Keratinocyte (primary cell): Measurements from ENCODE around the gene ABCG1.

Experiments used
- CTCF ChIP-seq, 3 experiments: IDR thresholded peaks in 1 of 3; conservative IDR thresholded peaks in 1 of 3; optimal IDR thresholded peaks in 1 of 3; 2 replicates in 2 of 3; 3 replicates in 1 of 3; pipeline versions ENCODE3 to v1.5.1; 2011; ENCODE audit warnings: low read length in 3 of 3, mild to moderate bottlenecking in 3 of 3, moderate library complexity in 2 of 3, control low read depth in 1 of 3, inconsistent platforms in 1 of 3; ENCODE audit not compliant: insufficient read depth in 2 of 3; ENCODE audit errors: extremely low read depth in 1 of 3
- EZH2 ChIP-seq: IDR thresholded peaks from one replicate; pipeline ENCODE4 v1.6.1; 2012; ENCODE audit warnings: inconsistent platforms, mild to moderate bottlenecking, low read length, moderate library complexity

- TF ChIP-seq CTCF (optimal IDR thresholded peaks at IDR 0.05 in 1 of 3, IDR thresholded peaks at IDR 0.05 in 1 of 3, conservative IDR thresholded peaks at IDR 0.05 in 1 of 3; ENCODE audit: extremely low read depth in 1 of 3, insufficient read depth in 2 of 3, low read length in 3 of 3) (no peak), EZH2 (no peak)
Measured at GRCh38 chr21:42222821-42223390, 4.0 kb downstream of the ABCG1 start.
